Right lobe of liver (tissue), 4 donors: ENCODE data around the gene RHOBTB1.

ENCODE experiments used
- POLR2A ChIP-seq: fragments of 450-650 bp; IDR thresholded peaks from one replicate; pipeline ENCODE4 v1.6.1; 2017; ENCODE audit warnings: antibody characterized with exemption, mild to moderate bottlenecking
- TF ChIP-seq, protein P1 (sequence below), 4 donors: fragments of 200-600 bp in 3 of 4; fragments of 450-650 bp in 1 of 4; IDR thresholded peaks; one replicate each; pipeline versions ENCODE4 v1.5.1 to v1.8.0; 2016 to 2022; ENCODE audit warnings: antibody characterized with exemption in 4 of 4, mild to moderate bottlenecking in 2 of 4
- donor health status: DM: no; HTN: no; CAD: no.
- donor health status: DM: no; HTN: no; CAD: no.
- donor health status: DM: no; HTN: yes; CAD: no.

DNA sequence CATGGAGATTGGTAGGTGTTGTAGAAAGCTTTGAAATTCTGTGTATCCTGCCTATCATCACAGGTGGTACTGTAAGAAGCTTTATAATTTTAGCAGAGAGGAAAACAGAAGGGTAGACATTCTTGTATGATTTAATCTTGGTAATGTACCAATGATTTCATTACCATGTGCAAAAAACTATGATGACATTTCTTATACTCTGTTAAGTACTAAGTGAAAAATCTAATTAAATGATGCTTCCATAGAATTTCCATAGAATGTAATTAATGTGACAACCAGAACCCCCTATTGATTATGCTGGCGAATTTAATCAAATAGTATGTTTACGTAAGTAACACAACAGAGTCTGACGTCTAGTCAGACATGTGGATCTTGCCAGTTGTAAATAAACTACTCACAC lies 16.0 kb upstream of the RHOBTB1 start:
- TF ChIP-seq POLR2A: no peak
- TF ChIP-seq, protein P1, sequence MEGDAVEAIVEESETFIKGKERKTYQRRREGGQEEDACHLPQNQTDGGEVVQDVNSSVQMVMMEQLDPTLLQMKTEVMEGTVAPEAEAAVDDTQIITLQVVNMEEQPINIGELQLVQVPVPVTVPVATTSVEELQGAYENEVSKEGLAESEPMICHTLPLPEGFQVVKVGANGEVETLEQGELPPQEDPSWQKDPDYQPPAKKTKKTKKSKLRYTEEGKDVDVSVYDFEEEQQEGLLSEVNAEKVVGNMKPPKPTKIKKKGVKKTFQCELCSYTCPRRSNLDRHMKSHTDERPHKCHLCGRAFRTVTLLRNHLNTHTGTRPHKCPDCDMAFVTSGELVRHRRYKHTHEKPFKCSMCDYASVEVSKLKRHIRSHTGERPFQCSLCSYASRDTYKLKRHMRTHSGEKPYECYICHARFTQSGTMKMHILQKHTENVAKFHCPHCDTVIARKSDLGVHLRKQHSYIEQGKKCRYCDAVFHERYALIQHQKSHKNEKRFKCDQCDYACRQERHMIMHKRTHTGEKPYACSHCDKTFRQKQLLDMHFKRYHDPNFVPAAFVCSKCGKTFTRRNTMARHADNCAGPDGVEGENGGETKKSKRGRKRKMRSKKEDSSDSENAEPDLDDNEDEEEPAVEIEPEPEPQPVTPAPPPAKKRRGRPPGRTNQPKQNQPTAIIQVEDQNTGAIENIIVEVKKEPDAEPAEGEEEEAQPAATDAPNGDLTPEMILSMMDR (IDR thresholded peaks at IDR 0.05): no peak
